GM21723 (cell line): ENCODE measurements around the gene HSPA6.
"Not testable (repeated sequence)": the region's sequence is repeated elsewhere in the genome, so short reads cannot be mapped to it uniquely, and the experiment has no call there.

Experiments
- ATAC-seq: cut with Tn5 transposase; IDR thresholded peaks from one replicate; pipeline ENCODE4 v1.9.1; 2021; ENCODE audit warnings: mild to moderate bottlenecking, moderate library complexity; ENCODE audit not compliant: unreplicated experiment

Gene HSPA6

DNA sequence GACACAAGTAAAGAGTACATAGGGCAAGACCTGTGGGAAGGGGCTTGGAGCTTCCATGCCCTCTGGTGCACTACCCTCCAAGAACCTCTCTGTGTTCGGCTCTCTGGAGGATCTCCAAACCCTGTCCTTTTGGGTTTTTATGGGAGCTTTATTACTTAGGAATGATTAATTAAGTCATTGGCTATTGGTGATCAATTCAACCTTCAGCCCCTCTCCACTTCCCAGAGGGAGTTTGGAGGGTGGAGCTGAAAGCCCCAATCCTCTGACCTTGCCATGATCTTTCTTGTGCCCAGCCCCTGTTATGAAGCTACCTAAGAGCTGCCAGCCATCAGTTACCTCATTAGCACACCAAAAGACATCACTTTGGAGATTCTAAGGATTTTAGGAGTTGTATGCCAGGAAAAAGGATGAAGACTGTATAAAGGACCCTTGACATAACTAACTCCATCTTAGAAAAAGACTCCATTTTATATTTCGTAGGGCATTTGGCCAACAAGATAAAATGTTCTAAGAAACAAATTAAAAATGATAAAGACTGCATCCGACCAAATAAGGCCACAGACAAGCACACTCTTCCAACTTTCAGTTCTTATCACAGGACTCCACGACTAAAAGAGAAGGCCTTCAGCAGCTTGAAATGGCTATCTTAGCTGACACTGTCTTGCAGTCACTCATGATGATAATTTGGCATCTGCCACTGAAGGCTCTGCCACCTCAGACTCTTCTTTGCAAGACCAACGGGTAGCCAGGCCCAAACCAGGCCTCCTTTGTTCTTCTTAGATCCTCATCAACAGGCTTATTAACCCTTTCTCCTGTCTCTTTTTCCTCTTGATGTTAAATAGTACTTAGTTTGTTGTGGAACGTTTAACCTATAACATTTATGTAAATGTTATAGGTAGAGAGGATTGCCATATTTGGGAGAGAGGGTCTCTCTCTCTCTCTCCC, 33.4 kb downstream of the HSPA6 start:
- ATAC-seq, result not testable (repeated sequence)

DNA sequence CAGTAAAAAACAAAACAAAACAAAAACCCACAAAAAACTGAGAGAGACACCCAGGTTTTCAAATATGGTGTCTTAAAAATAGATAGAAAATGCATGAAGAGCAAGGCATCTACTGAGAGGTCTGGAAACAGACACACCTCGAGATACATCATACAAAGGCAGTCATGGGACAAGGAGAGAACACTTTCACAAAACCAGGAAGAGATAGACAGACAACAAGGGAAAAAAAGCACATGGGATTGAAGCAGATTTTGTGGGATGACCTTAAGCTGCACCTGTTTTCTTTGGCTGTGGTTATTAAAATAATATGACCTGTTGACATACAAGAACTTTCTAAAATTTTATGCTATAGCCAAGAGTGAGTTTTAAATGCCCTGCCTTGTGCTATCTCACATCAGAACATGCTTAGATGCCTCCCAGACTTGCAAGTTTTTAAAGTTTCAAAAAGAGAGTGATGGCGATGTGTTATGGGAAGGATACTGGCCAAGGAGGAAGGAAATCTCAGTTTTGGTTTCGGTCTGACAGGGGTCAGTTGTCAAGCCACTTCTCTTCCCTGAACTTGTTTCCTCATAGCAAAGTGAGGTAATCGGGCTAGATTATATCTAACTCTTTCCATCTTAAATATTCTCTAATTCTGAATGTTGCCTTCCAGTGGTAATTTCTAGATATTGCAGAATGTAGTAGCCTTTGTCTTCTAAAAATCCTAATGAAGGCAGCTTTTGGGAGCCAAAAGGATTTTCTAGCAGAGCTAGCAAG, 36.8 kb downstream of the HSPA6 start:
- ATAC-seq, result not testable (repeated sequence)

DNA sequence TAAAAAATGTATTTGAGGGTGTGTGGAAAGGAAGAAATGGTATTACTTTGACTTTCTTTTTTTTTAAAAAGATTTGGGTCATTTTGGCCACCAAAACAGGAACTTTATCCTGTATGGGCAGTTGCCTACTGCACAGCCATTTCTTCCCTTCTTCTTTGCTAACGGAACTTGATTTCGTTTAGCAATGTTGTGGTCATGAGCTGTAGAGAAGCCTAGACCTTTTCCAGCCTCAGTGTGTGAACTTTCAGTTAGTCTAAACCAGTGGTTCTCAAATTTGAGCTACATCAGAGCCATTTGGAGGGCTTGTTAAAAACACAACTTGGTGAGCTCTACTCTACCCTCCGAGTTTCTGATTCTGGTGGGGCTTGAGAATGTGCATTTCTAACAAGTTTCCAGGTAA, 38.1 kb downstream of the HSPA6 start:
- ATAC-seq, result not testable (repeated sequence)

DNA sequence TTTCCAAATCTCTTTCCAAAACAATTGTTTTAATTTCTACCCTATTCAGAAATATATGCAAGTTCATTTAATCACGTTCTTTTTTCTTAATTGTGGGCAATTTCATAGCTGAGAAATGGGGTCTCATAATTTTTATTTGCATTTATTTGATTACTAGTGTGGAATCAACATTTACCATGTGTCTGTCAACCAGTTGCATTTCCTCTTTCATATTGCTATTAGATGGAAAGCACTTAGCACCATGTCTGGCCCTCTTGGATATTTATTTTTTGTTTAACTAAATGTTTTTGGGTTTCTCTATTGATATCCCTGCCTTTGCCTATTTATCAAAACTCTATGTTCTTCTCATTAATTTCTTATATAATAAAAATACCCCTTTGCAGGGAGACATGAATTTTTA, 39.2 kb downstream of the HSPA6 start:
- ATAC-seq, result not testable (repeated sequence)

DNA sequence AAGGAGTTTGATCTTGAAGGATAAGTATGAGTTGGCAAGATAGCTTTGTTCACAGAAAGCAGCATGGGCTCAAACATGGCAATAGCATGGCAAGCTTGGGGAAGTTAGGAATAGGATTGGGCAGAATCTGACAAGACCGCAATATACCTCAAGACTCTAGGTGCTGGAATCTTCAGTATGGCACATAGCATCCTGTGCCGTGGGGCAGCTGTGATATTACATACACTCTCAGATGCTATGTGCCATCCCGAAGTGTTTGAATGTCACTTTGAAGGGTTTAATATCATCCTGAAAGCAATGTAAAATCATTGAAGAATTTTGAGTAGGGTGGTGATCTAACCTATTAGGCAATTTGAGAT, 42.2 kb downstream of the HSPA6 start:
- not testable (repeated sequence) for ATAC-seq

DNA sequence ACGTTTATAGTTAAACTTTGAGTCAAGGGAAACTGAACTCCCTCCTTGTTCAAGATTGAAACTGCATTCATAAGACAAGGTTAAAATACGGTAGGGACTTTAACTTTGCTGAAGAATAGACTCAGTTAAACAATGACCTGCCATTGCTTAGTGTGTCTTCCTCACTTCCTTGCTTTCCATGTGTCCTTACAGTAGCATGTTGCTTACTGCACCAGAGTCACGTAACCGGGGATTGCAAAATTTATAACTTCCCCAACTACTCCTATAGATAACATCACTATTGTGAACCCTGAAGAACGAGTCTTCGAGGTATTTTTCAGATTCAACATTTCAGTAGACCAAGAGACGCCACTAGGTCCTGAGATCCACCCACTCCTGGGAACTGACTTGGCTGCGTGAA, 47.4 kb downstream of the HSPA6 start:
- ATAC-seq, result not testable (repeated sequence)
